HG02943 (cell line): ENCODE results near the gene ZNF787.
"Not testable (repeated sequence)": the region's sequence is repeated elsewhere in the genome, so short reads cannot be mapped to it uniquely, and the experiment has no call there.

ENCODE experiments used
- ATAC-seq: cut with Tn5 transposase; IDR thresholded peaks from one replicate; pipeline ENCODE4 v1.9.1; 2021; ENCODE audit warnings: mild to moderate bottlenecking, low read depth, moderate library complexity; ENCODE audit not compliant: unreplicated experiment

ZNF787 gene

GRCh38 chr19:56121180-56122167 is at the start of gene ZNF787:
TSS of gene ZNF787 (minus strand) at chr19:56121295. CDS start at chr19:56103217, 18,078 bp downstream.
- ATAC-seq, result peak; percentile 78

- ATAC-seq, result no peak
Measured at GRCh38 chr19:56170261-56170660, 49.2 kb upstream of the ZNF787 start.

GRCh38 chr19:56167064-56167578 is 46.0 kb upstream of the ZNF787 start:
- ATAC-seq, result no peak

GRCh38 chr19:56163097-56163496 is 42.0 kb upstream of the ZNF787 start:
- ATAC-seq, result no peak

- no peak for ATAC-seq
Measured at GRCh38 chr19:56162258-56162657, 41.2 kb upstream of the ZNF787 start.

GRCh38 chr19:56161534-56161933 is 40.4 kb upstream of the ZNF787 start:
- no peak for ATAC-seq

GRCh38 chr19:56159622-56160271 is 38.7 kb upstream of the ZNF787 start:
- no peak for ATAC-seq

- no peak for ATAC-seq
Measured at GRCh38 chr19:56159009-56159559, 38.0 kb upstream of the ZNF787 start.

GRCh38 chr19:56158170-56158757 is 37.2 kb upstream of the ZNF787 start:
- no peak for ATAC-seq

- no peak for ATAC-seq
Measured at GRCh38 chr19:56156768-56157167, 35.7 kb upstream of the ZNF787 start.

GRCh38 chr19:56155124-56155687 is 34.1 kb upstream of the ZNF787 start:
- no peak for ATAC-seq

GRCh38 chr19:56153507-56153906 is 32.4 kb upstream of the ZNF787 start:
- ATAC-seq, result no peak

GRCh38 chr19:56152644-56153043 is 31.5 kb upstream of the ZNF787 start:
- no peak for ATAC-seq

- no peak for ATAC-seq
Measured at GRCh38 chr19:56150358-56150757, 29.3 kb upstream of the ZNF787 start.

GRCh38 chr19:56149656-56150038 is 28.6 kb upstream of the ZNF787 start:
- ATAC-seq, result no peak

- not testable (repeated sequence) for ATAC-seq
Measured at GRCh38 chr19:56148955-56149655, 28.0 kb upstream of the ZNF787 start.

- no peak for ATAC-seq
Measured at GRCh38 chr19:56148096-56148495, 27.0 kb upstream of the ZNF787 start.

- no peak for ATAC-seq
Measured at GRCh38 chr19:56147307-56147706, 26.2 kb upstream of the ZNF787 start.

GRCh38 chr19:56146904-56147303 is 25.8 kb upstream of the ZNF787 start:
- no peak for ATAC-seq

GRCh38 chr19:56145698-56146097 is 24.6 kb upstream of the ZNF787 start:
- no peak for ATAC-seq
